DLD1 (cell line): ENCODE data around the gene TMC8.
"Not testable (repeated sequence)": the region's sequence is repeated elsewhere in the genome, so short reads cannot be mapped to it uniquely, and the experiment has no call there.

Experiments
- in situ Hi-C: cut with HindIII; loops from 2 replicates; pipeline ENCODE4 v1.10.0; 2017; ENCODE audit warnings: low sequenced_read_pairs

Gene TMC8

GRCh38 chr17:78133179-78133951, 2.8 kb downstream of the TMC8 start:
- in situ Hi-C loops = no loop called here

DNA sequence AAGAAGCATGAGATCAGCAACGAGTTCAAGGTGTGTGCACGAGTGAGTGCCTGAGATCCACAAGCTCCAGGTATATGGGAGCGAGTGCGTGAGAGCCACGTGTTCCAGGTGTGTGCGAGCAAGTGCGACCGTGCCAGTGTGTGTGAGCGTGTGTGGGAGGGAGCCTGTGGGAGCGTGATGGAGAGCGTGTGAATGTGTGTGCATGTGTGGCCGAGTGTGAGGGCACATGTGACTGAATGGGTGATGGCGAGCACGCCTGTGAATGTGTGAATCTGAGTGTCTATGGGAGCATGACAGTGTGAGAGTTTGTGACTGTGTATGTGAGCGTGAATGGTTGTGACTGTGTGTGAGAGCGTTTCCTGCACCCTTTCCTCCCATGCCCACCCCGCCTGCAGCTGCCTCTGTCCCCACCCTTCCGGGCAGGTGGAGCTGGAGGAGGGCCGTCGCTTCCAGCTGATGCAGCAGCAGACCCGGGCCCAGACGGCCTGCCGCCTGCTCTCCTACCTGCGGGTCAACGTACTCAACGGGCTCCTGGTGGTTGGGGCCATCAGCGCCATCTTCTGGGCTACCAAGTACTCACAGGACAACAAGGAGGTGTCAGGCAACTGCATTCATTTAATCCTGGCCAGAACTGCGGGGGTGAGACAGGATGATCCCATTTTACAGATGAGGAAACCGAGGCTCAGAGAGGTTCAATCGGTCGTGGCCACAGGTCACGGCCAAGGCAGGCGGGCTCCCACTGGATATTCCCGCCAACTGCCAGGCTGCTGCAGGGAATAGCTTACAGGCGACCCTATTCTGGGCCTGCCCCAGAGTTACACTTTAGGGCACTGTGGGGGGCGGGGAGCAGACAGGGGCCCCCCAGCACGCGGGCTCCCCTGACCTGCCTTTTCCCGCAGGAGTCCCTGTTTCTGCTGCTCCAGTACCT, 3.7 kb downstream of the TMC8 start:
- in situ Hi-C loops = no loop called here

- in situ Hi-C loops = no loop called here
Observed at GRCh38 chr17:78134899-78135385, 4.4 kb downstream of the TMC8 start.

GRCh38 chr17:78135858-78136500, 5.4 kb downstream of the TMC8 start:
- in situ Hi-C loops = no loop called here

DNA sequence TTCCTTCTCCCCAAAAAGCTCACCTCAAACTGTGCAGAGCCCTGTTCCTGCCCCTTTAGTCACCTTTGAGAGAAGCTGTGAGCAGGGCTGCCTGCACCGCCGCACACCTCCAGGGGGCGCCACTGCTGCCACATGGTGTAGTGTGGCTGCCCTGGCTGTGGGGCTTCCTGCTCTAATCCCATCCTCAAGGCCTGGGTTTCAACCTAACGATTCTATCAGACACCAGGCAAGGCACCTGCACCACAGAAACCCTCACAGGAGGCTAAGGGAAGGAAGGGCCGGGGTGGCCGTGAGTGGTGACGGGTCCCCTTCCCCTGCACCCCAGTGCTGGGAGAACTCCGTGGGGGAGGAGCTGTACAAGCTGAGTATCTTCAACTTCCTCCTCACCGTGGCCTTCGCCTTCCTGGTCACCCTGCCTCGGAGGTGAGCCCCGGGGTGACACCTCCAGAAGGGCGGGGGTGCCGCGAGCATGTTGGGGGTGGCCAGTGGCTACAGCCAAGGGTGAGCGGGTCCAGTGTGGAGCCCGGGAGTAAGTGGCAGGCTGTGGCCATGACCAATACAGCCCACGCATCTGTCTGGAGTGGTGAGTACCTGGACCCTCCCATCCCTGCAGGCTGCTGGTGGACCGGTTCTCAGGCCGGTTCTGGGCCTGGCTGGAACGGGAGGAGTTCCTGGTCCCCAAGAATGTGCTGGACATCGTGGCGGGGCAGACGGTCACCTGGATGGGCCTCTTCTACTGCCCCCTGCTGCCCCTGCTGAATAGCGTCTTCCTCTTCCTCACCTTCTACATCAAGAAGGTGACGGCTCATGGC, 7.0 kb downstream of the TMC8 start:
- in situ Hi-C loops = no loop called here

DNA sequence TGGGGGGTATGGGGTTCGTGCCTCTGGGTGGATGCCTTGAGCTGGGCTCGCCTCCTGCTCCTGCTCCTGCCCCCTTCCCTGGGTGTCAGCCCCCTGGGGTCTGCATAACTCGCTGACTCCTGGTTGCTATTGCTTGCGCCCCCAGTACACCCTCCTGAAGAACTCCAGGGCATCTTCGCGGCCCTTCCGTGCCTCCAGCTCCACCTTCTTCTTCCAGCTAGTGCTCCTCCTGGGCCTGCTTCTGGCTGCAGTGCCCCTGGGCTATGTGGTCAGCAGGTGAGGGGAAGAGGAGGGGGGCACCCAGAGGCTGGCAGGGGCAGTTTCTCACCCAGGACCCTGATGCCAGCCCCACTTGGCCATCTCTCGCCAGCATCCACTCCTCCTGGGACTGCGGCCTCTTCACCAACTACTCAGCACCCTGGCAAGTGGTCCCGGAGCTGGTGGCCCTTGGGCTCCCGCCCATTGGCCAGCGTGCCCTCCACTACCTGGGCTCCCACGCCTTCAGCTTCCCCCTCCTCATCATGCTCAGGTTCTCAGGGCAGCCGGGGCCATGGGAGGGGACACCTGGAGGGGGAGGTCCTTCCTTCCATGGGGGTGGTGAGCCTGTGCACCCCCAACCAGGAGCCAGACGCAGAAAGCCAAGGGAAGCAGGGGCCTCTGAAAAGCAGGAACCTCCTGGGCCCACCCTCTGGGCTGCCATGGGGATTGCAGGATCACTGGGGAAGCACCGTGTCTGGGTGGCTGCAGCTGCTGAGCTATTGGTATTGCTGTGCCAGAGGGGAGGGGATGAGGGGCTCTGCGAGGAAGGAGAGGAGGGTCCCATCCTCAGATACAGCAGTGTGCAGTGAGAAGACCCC, 7.9 kb downstream of the TMC8 start:
- in situ Hi-C loops = no loop called here

- in situ Hi-C loops = not testable (repeated sequence)
Observed at GRCh38 chr17:78139861-78140168, 9.2 kb downstream of the TMC8 start.

- in situ Hi-C loops = no loop called here
Observed at GRCh38 chr17:78140169-78141051, 9.8 kb downstream of the TMC8 start.

GRCh38 chr17:78141437-78142118, 11.0 kb downstream of the TMC8 start:
- in situ Hi-C loops = no loop called here

- in situ Hi-C loops = no loop called here
Observed at GRCh38 chr17:78142119-78142861, 11.7 kb downstream of the TMC8 start.

DNA sequence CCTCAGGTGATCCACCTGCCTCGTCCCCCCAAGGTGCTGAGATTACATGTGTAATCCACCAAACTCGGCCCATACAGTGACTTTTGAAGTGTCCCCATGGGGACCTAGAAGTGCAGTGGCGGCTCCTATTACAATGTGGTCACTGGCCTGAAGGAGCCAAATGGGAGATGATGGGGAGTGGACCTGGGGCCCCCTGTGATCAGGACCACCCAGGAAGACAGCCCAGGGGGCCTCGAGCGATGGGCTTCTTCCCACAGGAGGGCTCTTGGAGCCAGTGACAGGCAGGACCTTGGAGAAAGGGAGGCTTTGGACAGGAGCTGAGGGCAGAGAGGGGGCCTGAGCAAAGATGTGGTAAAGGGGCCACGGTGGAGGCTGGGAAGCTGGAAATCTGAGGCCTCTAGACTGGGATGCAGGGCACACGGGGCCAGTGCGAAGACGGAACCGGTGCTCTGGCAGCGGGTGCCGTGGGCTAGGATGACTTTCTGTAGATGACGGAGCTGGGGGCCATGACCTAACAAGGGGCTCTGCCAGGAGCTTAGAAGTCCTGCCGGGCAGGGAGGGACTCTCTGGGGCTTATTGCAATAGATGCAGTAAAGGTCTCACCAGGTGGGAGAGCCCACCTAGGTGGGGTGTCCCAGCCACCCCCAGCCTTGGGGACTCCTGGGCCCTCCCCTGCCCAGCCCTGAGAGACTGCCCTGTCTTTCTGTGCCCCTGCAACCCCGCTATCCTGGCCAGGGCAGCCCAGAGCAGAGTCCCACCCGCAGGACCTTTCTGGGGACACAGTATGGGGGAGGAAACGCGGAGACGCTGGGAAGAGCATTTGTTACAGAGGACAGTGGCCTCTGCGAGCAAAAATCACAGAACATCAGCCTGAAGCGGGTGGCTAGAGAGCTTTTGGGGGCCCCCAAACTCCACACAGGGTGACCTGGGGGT, 12.9 kb downstream of the TMC8 start:
- in situ Hi-C loops = no loop called here

DNA sequence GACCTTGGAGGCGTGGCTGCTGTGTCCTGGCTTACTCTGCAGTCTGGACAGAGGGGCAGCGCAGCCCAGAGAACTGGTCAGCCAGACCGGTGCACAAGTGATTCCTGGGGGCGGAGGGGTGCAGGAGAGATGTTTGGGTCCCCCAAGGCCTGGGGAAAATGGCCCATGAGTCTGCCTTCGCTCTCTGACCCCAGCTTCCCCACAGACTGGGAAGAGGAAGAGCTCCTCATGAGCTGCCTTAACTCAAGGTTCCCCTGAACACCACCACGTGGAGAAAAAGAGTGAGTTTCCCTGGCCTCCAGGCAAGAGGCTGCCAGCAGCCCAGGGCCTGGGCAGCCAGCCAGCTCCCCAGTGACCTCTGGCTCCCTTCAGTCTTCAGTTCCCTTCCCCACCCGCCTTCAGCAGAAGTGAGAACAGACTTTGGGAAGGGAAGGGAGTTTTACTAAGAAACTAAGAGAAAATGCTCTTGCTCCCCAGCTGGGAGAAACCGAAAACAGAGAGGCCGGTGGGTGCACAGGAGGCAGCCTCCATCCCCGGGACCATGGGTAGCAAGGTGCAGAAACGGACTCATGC, 13.7 kb downstream of the TMC8 start:
- in situ Hi-C loops = no loop called here

GRCh38 chr17:78144736-78145641, 14.4 kb downstream of the TMC8 start:
- in situ Hi-C loops = no loop called here

DNA sequence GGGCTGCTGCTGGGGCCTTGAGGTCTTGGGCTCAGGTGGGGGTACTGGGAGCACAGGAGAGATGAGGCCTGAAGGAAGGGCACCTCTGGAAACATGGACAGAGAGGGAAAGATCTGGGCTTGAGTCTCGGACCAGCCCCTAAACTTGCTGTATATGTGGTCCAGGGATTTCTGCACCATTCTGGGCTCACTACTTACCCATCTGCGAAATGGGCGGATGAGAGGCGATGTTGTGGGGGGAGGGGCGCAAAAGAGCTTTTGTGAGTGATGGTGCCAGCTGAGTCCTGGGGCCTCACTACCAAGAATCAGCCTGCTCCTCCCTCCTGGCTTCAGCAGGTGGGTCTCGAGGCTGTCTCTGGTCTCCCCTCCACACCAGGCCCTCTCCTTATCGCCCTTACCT, 15.9 kb downstream of the TMC8 start:
- in situ Hi-C loops = no loop called here

- in situ Hi-C loops = no loop called here
Observed at GRCh38 chr17:78146881-78147280, 16.3 kb downstream of the TMC8 start.
